C4-2B (cell line): ENCODE results near the gene C16orf74.

ENCODE experiments used
- CTCF ChIP-seq: fragments of 450-650 bp; conservative IDR thresholded peaks from 2 replicates; pipeline ENCODE4 v1.5.1; 2017; ENCODE audit warnings: mild to moderate bottlenecking
- ZFX ChIP-seq: fragments of 450-650 bp; IDR thresholded peaks from 2 replicates; pipeline ENCODE4 v1.6.1; 2017

DNA sequence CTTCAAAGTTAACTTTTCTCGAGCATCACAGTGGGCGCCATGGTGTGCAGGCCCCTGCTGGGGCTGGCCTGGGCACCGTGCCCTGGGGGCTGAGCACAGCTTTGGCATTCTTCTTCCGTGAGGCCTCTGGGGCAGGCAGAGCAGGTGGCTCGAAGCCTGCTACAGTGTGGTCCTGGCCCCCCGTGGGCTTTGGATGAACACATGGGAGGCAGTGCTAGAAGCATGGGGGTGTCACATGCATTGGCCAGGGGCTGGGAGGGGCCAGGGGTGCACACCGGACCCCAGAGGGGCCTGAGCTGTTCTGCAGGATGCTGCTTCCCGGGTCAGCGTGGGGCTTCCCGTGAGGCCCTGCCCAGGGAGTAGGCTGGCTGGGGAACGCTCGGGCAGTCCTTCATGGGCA lies 12.1 kb upstream of the C16orf74 start:
- no peak for TF ChIP-seq CTCF
- TF ChIP-seq ZFX, result no peak
